Upper lobe of left lung (tissue), 4 donors: ENCODE data around the gene PAWR.

Experiments used
- EP300 ChIP-seq, 4 donors: sonication (generic); formaldehyde crosslinking; IDR thresholded peaks; one replicate each; pipeline ENCODE4 v1.5.1; 2017; ENCODE audit warnings: antibody characterized with exemption in 4 of 4, control low read depth in 2 of 4
- TF ChIP-seq, protein P1 (sequence below), 6 experiments: fragments of 450-650 bp in 4 of 6; fragments of 200-600 bp in 2 of 6; sonication (generic) in 2 of 6; IDR thresholded peaks; one replicate each; pipeline ENCODE4 v1.5.1; 2016 to 2019; ENCODE audit warnings: antibody characterized with exemption in 6 of 6

GRCh38 chr12:79643821-79644220 is 46.9 kb downstream of the PAWR start:
- TF ChIP-seq, protein P1, sequence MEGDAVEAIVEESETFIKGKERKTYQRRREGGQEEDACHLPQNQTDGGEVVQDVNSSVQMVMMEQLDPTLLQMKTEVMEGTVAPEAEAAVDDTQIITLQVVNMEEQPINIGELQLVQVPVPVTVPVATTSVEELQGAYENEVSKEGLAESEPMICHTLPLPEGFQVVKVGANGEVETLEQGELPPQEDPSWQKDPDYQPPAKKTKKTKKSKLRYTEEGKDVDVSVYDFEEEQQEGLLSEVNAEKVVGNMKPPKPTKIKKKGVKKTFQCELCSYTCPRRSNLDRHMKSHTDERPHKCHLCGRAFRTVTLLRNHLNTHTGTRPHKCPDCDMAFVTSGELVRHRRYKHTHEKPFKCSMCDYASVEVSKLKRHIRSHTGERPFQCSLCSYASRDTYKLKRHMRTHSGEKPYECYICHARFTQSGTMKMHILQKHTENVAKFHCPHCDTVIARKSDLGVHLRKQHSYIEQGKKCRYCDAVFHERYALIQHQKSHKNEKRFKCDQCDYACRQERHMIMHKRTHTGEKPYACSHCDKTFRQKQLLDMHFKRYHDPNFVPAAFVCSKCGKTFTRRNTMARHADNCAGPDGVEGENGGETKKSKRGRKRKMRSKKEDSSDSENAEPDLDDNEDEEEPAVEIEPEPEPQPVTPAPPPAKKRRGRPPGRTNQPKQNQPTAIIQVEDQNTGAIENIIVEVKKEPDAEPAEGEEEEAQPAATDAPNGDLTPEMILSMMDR (IDR thresholded peaks at IDR 0.05) = no peak
- TF ChIP-seq EP300 (IDR thresholded peaks at IDR 0.05) = no peak
